Measurements from ENCODE around the gene DLG2. TPM values are rescaled to one million over a fixed set of nuclear protein-coding genes. Genes with fewer than 3 reads are reported as not detected.

Gene DLG2
- total and polyA plus RNA-seq, 2 donors (not counting 3 experiments of a cell fraction or from before 2014, with no cell fraction given), result 0.15 to 1.1 TPM

- Histone ChIP-seq H3K9ac (replicated peaks; ENCODE audit: extremely low read depth, insufficient read depth, low read length) (no peak overlapping the region), H3K79me2 (ENCODE audit: control insufficient read depth, insufficient read depth, low read length) (no peaks in the 10 kb centered on the region), H3K4me2 (ENCODE audit: insufficient read depth, low read length) (no peak overlapping the region), H3K27me3 (ENCODE audit: control insufficient read depth in 2 of 2, insufficient read depth in 2 of 2, low read length in 2 of 2) (no peaks in the 10 kb centered on the region), H3K9me1 (replicated peaks; ENCODE audit: control insufficient read depth, extremely low read depth, insufficient read depth, low read length) (no peaks in the 10 kb centered on the region), H3K36me3 (ENCODE audit: control insufficient read depth in 2 of 2, extremely low read depth in 1 of 2, insufficient read depth in 2 of 2, low read length in 2 of 2) (no peaks in the 10 kb centered on the region), H2AFZ (ENCODE audit: low read depth, low read length) (no peak overlapping the region), H3K27ac (ENCODE audit: insufficient read depth, low read depth, low read length) (no peak overlapping the region), H3K9me3 (replicated peaks; ENCODE audit: control insufficient read depth, insufficient read depth, low read length) (peaks cover 3% of the 10 kb centered on the region), H3K4me3 (replicated peaks in 1 of 3; ENCODE audit: insufficient read depth in 1 of 3, low read depth in 1 of 3, low read length in 3 of 3) (no peak overlapping the region), H3K4me1 (ENCODE audit: control insufficient read depth, extremely low read depth, insufficient read depth, low read length) (no peaks in the 10 kb centered on the region), H4K20me1 (replicated peaks; ENCODE audit: control insufficient read depth, extremely low read depth, insufficient read depth, low read length) (no peaks in the 10 kb centered on the region)
- intact Hi-C loops (cut with micrococcal nuclease), result no loop called here
- FAIRE-seq (no peak), DNase-seq (ENCODE audit: low read depth, low spot score) (no peak)
- ChIA-PET CTCF (no interaction called here), POLR2A (no interaction called here)
- BruUV-seq (replicated peaks), result no TSS peak
- TF ChIP-seq EZH2 (IDR thresholded peaks at IDR 0.05; ENCODE audit: borderline replicate concordance, low read depth, low read length, severe bottlenecking) (no peak), JUN (IDR thresholded peaks at IDR 0.05; ENCODE audit: borderline replicate concordance, insufficient read depth, insufficient read length, low read depth) (no peak), GATA2 (IDR thresholded peaks at IDR 0.05; ENCODE audit: insufficient read depth, insufficient read length, low read depth, low read length) (no peak), POLR2AphosphoS5 (IDR thresholded peaks at IDR 0.05; ENCODE audit: insufficient read depth, low read depth, low read length) (no peak), POLR2A (IDR thresholded peaks at IDR 0.05; ENCODE audit: low read depth, low read length) (no peak), FOS (IDR thresholded peaks at IDR 0.05; ENCODE audit: borderline replicate concordance, insufficient read depth, low read length) (no peak), MYC (IDR thresholded peaks at IDR 0.05; ENCODE audit: low read depth, low read length) (no peak)
- TF ChIP-seq, protein P1, sequence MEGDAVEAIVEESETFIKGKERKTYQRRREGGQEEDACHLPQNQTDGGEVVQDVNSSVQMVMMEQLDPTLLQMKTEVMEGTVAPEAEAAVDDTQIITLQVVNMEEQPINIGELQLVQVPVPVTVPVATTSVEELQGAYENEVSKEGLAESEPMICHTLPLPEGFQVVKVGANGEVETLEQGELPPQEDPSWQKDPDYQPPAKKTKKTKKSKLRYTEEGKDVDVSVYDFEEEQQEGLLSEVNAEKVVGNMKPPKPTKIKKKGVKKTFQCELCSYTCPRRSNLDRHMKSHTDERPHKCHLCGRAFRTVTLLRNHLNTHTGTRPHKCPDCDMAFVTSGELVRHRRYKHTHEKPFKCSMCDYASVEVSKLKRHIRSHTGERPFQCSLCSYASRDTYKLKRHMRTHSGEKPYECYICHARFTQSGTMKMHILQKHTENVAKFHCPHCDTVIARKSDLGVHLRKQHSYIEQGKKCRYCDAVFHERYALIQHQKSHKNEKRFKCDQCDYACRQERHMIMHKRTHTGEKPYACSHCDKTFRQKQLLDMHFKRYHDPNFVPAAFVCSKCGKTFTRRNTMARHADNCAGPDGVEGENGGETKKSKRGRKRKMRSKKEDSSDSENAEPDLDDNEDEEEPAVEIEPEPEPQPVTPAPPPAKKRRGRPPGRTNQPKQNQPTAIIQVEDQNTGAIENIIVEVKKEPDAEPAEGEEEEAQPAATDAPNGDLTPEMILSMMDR (IDR thresholded peaks at IDR 0.05; ENCODE audit: extremely low read depth in 1 of 2, insufficient read depth in 1 of 2, low read depth in 1 of 2, low read length in 2 of 2), result no peak
- TF ChIP-seq, protein P2, sequence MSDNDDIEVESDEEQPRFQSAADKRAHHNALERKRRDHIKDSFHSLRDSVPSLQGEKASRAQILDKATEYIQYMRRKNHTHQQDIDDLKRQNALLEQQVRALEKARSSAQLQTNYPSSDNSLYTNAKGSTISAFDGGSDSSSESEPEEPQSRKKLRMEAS (IDR thresholded peaks at IDR 0.05; ENCODE audit: insufficient read depth, insufficient read length), result no peak
- dilution Hi-C loops (cut with MboI; ENCODE audit: extremely low pct_ligation_motif_present, low sequenced_read_pairs), result no loop called here
These were observed 676.4 kb downstream of the DLG2 start for GRCh38 chr11:84950569-84951270.
